A549 (cell line): ENCODE results near the gene SPTLC2. TPM values are rescaled to one million over a fixed set of nuclear protein-coding genes. Genes with fewer than 3 reads are reported as not detected.

Experiments
- ATAC-seq, 2 experiments: fragments of 200-7000 bp in 1 of 2; fragments of >200 bp in 1 of 2; cut with Nextera tagmentation in 1 of 2; cut with Tn5 transposase in 1 of 2; 3 replicates each; pipeline versions ENCODE4 v1.8.0 to v1.9.1; 2018 to 2020; ENCODE audit warnings: mild to moderate bottlenecking in 1 of 2, moderate library complexity in 1 of 2
- CTCF ChIA-PET: fragments of 300-600 bp; sonication (Branson Sonifier 250); formaldehyde crosslinking; extraction: SDS; loops from one replicate; lab custom pipeline; 2021; ENCODE audit warnings: antibody characterized with exemption, inconsistent platforms; lab: Yijun Ruan, JAX
- POLR2A ChIA-PET: fragments of 350-600 bp; formaldehyde crosslinking; extraction: SDS; loops from one replicate; lab custom pipeline; 2021; ENCODE audit warnings: antibody characterized with exemption, inconsistent platforms; lab: Yijun Ruan, JAX
- DNase-seq, 2 experiments: peaks; one replicate each; pipeline versions ENCODE4 v3.0.0 to v3.0.0-alpha.2; 2011 to 2016; ENCODE audit warnings: low read depth in 1 of 2, low spot score in 1 of 2
- FAIRE-seq: peaks from 2 replicates; lab custom pipeline; 2011; peaks lifted over from hg19 to GRCh38; lab: Jason Lieb, UNC
- H3K27ac ChIP-seq, 2 experiments: fragments of >200 bp; sonication (Bioruptor Twin); formaldehyde crosslinking; 3 replicates each; pipeline ENCODE4 v1.5.1; 2016 to 2017
- H3K4me1 ChIP-seq: fragments of >200 bp; sonication (Bioruptor Twin); formaldehyde crosslinking; 3 replicates; pipeline ENCODE4 v1.6.1; 2016
- H3K4me2 ChIP-seq: fragments of >200 bp; sonication (Bioruptor Twin); formaldehyde crosslinking; 3 replicates; pipeline ENCODE4 v1.6.1; 2016
- H3K4me3 ChIP-seq: fragments of >200 bp; sonication (Bioruptor Twin); formaldehyde crosslinking; 3 replicates; pipeline ENCODE4 v1.5.1; 2016
- H3K9me3 ChIP-seq: fragments of >200 bp; sonication (Bioruptor Twin); formaldehyde crosslinking; 3 replicates; pipeline ENCODE4 v1.6.1; 2016
- CBX8 ChIP-seq: fragments of 200-600 bp; sonication (generic); IDR thresholded peaks from 2 replicates; pipeline ENCODE4 v1.6.1; 2016
- CEBPB ChIP-seq, 2 experiments: fragments of >200 bp in 1 of 2; sonication (Bioruptor Twin) in 1 of 2; formaldehyde crosslinking in 1 of 2; IDR thresholded peaks; 2 replicates each; pipeline ENCODE4 v1.6.1; 2012 to 2016
- CHD2 ChIP-seq: fragments of 150-350 bp; IDR thresholded peaks from 2 replicates; pipeline ENCODE4 v1.6.1; 2014; ENCODE audit warnings: low read length; ENCODE audit not compliant: partially characterized antibody
- CHD4 ChIP-seq: fragments of 200-600 bp; sonication (generic); IDR thresholded peaks from 2 replicates; pipeline ENCODE4 v1.6.1; 2016; ENCODE audit warnings: antibody characterized with exemption, mild to moderate bottlenecking, borderline replicate concordance
- EHF ChIP-seq: fragments of 250-450 bp; sonication (Bioruptor Pico); IDR thresholded peaks from 2 replicates; pipeline ENCODE4 v1.5.0; 2020; ENCODE audit warnings: mild to moderate bottlenecking
- EP300 ChIP-seq, 2 experiments: fragments of >200 bp; sonication (Bioruptor Twin); formaldehyde crosslinking; IDR thresholded peaks; 2 replicates in 1 of 2; 3 replicates in 1 of 2; pipeline ENCODE4 v1.6.1; 2016 to 2017
- FOSL2 ChIP-seq, 2 experiments: fragments of 450-650 bp in 1 of 2; fragments of >200 bp in 1 of 2; sonication (Bioruptor Twin) in 1 of 2; formaldehyde crosslinking; IDR thresholded peaks; 2 replicates each; pipeline versions ENCODE4 v1.5.0 to v1.6.1; 2016 to 2020; ENCODE audit warnings: mild to moderate bottlenecking in 1 of 2, moderate library complexity in 1 of 2
- HMGXB4 ChIP-seq: fragments of 250-450 bp; sonication (Bioruptor Pico); IDR thresholded peaks from 2 replicates; pipeline ENCODE4 v1.5.0; 2021; ENCODE audit warnings: mild to moderate bottlenecking, moderate library complexity, borderline replicate concordance
- HOXA7 ChIP-seq: fragments of 250-450 bp; sonication (Bioruptor Pico); IDR thresholded peaks from 2 replicates; pipeline ENCODE4 v1.5.0; 2020; ENCODE audit warnings: mild to moderate bottlenecking, moderate library complexity
- JUN ChIP-seq, 2 experiments: fragments of >200 bp; sonication (Bioruptor Twin); formaldehyde crosslinking; IDR thresholded peaks; 2 replicates in 1 of 2; 3 replicates in 1 of 2; pipeline ENCODE4 v1.6.1; 2016 to 2017
- KDM5A ChIP-seq: fragments of 200-600 bp; sonication (generic); IDR thresholded peaks from 2 replicates; pipeline ENCODE4 v1.6.1; 2016; ENCODE audit warnings: antibody characterized with exemption, mild to moderate bottlenecking
- MAZ ChIP-seq: fragments of 150-350 bp; IDR thresholded peaks from 2 replicates; pipeline ENCODE4 v1.6.1; 2014; ENCODE audit warnings: antibody characterized with exemption, low read depth, low read length, borderline replicate concordance
- MYC ChIP-seq: IDR thresholded peaks from 2 replicates; pipeline ENCODE4 v1.6.1; 2012; ENCODE audit warnings: mild to moderate bottlenecking, inconsistent platforms, low read length, improper control_type of control experiment, borderline replicate concordance
- NFE2L2 ChIP-seq: fragments of 150-350 bp; conservative IDR thresholded peaks from 2 replicates; pipeline ENCODE4 v1.6.1; 2014; ENCODE audit warnings: low read length
- PBX3 ChIP-seq: IDR thresholded peaks from 2 replicates; pipeline ENCODE4 v1.6.1; 2012
- RAD21 ChIP-seq, 2 experiments: fragments of >200 bp in 1 of 2; sonication (Bioruptor Twin) in 1 of 2; formaldehyde crosslinking in 1 of 2; IDR thresholded peaks in 1 of 2; conservative IDR thresholded peaks in 1 of 2; 2 replicates in 1 of 2; 3 replicates in 1 of 2; pipeline ENCODE4 v1.6.1; 2012 to 2018; ENCODE audit warnings: inconsistent platforms in 1 of 2
- RCOR1 ChIP-seq: fragments of 150-350 bp; IDR thresholded peaks from 2 replicates; pipeline ENCODE4 v1.6.1; 2014; ENCODE audit warnings: antibody characterized with exemption, low read length, low read depth
- REST ChIP-seq: fragments of 200-600 bp; sonication (generic); IDR thresholded peaks from 2 replicates; pipeline ENCODE4 v1.6.1; 2016; ENCODE audit warnings: antibody characterized with exemption, mild to moderate bottlenecking, moderate library complexity
- RNF2 ChIP-seq: fragments of 200-600 bp; sonication (generic); IDR thresholded peaks from 2 replicates; pipeline ENCODE4 v1.6.1; 2016; ENCODE audit warnings: low read depth, mild to moderate bottlenecking, antibody characterized with exemption, moderate library complexity, borderline replicate concordance
- TP53 ChIP-seq: fragments of 250-450 bp; sonication (Bioruptor Pico); IDR thresholded peaks from 2 replicates; pipeline ENCODE4 v1.5.0; 2021; ENCODE audit warnings: mild to moderate bottlenecking, moderate library complexity
- ZFP36 ChIP-seq: fragments of 450-650 bp; IDR thresholded peaks from 2 replicates; pipeline ENCODE4 v1.6.1; 2014; ENCODE audit warnings: borderline replicate concordance; ENCODE audit not compliant: partially characterized antibody
- ZNF302 ChIP-seq: fragments of 250-450 bp; sonication (Bioruptor Pico); IDR thresholded peaks from 2 replicates; pipeline ENCODE4 v1.9.0; 2021; ENCODE audit warnings: inconsistent platforms, mild to moderate bottlenecking, moderate library complexity
- ZSCAN20 ChIP-seq: fragments of 250-450 bp; sonication (Bioruptor Pico); IDR thresholded peaks from 2 replicates; pipeline ENCODE4 v1.8.0; 2022; ENCODE audit warnings: mild to moderate bottlenecking, moderate library complexity
- WGBS: methylation state at CpG from one replicate; pipeline ENCODE4 v1.1.6; 2017; ENCODE audit errors: missing lambda C conversion rate; 5-methylcytosine and 5-hydroxymethylcytosine counted together
- polyA plus RNA-seq, 4 experiments: library from polyadenylated mRNA; depleted of rRNA in 3 of 4; stranded (reverse); fragments of >200 nt; fragmentation: RNase III in 1 of 4; extraction: RNeasy Plus Mini Kit Qiagen cat#74134 plus additional on column Dnase treatment in 1 of 4; gene quantifications; 2 replicates in 3 of 4; 3 replicates in 1 of 4; pipeline ENCODE4 v1.2.3, GENCODE V29; 2011 to 2017
- TF ChIP-seq, protein P1 (sequence below): fragments of >200 bp; sonication (Bioruptor Twin); formaldehyde crosslinking; IDR thresholded peaks from 3 replicates; pipeline ENCODE4 v1.6.1; 2016

Gene SPTLC2
- polyA plus RNA-seq, 2 of the 4 experiments (the other 2 are of a cell fraction): 17.2 to 30.9 TPM

- Histone ChIP-seq H3K9me3 (no peaks in the 10 kb centered on the region), H3K4me2 (no peak overlapping the region), H3K4me3 (no peak overlapping the region), H3K27ac (no peak overlapping the region), H3K4me1 (no peaks in the 10 kb centered on the region)
- TF ChIP-seq TP53 (CRISPR knock-in tag) (no peak), RCOR1 (no peak), CEBPB (IDR thresholded peaks at IDR 0.05) (no peak), MYC (no peak), FOSL2 (IDR thresholded peaks at IDR 0.05) (no peak), FOSL2 (CRISPR knock-in tag; IDR thresholded peaks at IDR 0.05) (no peak), EHF (CRISPR knock-in tag) (no peak), ZNF302 (CRISPR knock-in tag) (no peak), ZFP36 (no peak), RAD21 (conservative IDR thresholded peaks at IDR 0.05 in 1 of 2, IDR thresholded peaks at IDR 0.05 in 1 of 2) (no peak), KDM5A (no peak), RNF2 (no peak), REST (no peak), CHD2 (no peak), ZSCAN20 (CRISPR knock-in tag) (no peak)
- TF ChIP-seq, protein P1, sequence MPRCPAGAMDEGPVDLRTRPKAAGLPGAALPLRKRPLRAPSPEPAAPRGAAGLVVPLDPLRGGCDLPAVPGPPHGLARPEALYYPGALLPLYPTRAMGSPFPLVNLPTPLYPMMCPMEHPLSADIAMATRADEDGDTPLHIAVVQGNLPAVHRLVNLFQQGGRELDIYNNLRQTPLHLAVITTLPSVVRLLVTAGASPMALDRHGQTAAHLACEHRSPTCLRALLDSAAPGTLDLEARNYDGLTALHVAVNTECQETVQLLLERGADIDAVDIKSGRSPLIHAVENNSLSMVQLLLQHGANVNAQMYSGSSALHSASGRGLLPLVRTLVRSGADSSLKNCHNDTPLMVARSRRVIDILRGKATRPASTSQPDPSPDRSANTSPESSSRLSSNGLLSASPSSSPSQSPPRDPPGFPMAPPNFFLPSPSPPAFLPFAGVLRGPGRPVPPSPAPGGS: no peak
- WGBS: 75% methylated on average over 4 of the region's 4 CpGs
- DNase-seq (no peak), FAIRE-seq (no peak), ATAC-seq (no peak; a peak in 1 of 6 replicates)
- CTCF ChIA-PET: interaction anchor here (0.7 to 3.1 kb wide), 3 partner anchors 12 to 410 kb away, joined by 3 to 14 read pairs (median 5); no protein-coding TSS in a partner anchor
- POLR2A ChIA-PET: no interaction called here
Measured at GRCh38 chr14:77562681-77563080, 53.8 kb downstream of the SPTLC2 start.

GRCh38 chr14:77561881-77562280, 54.6 kb downstream of the SPTLC2 start:
- CTCF ChIA-PET: interaction anchor here (3.1 kb wide), 1 partner anchor 11 kb away, joined by 14 read pairs; no protein-coding TSS in a partner anchor
- no peak for FAIRE-seq

More at GRCh38 chr14:77561881-77562280, 54.6 kb downstream of the SPTLC2 start:
- DNase-seq (no peak), ATAC-seq (peak in 1 of 2 experiments; percentile 63; a peak in 3 of 6 replicates)
- Histone ChIP-seq H3K4me1 (no peaks in the 10 kb centered on the region), H3K27ac (no peak overlapping the region), H3K4me2 (no peak overlapping the region), H3K4me3 (no peak overlapping the region), H3K9me3 (no peaks in the 10 kb centered on the region)
- POLR2A ChIA-PET: no interaction called here
- TF ChIP-seq PBX3: no peak
- TF ChIP-seq EP300 (IDR thresholded peaks at IDR 0.05): no peak
- no peak for TF ChIP-seq KDM5A
- TF ChIP-seq JUN (IDR thresholded peaks at IDR 0.05): no peak
- no peak for TF ChIP-seq REST
- no peak for TF ChIP-seq RAD21 (conservative IDR thresholded peaks at IDR 0.05 in 1 of 2, IDR thresholded peaks at IDR 0.05 in 1 of 2)
- no peak for TF ChIP-seq HOXA7
- TF ChIP-seq MAZ: no peak
- TF ChIP-seq NFE2L2: no peak
- TF ChIP-seq CHD4: no peak
- TF ChIP-seq HMGXB4 (CRISPR knock-in tag): no peak
- no peak for TF ChIP-seq CBX8
- whole genome bisulfite sequencing: 40% methylated on average over 5 of the region's 5 CpGs
